Prostate gland (tissue), 2 donors: ENCODE data around the gene XXYLT1. TPM values are rescaled to one million over a fixed set of nuclear protein-coding genes. Genes with fewer than 3 reads are reported as not detected.
"Not testable (repeated sequence)": the region's sequence is repeated elsewhere in the genome, so short reads cannot be mapped to it uniquely, and the experiment has no call there.

ENCODE experiments used
- DNase-seq: peaks from one replicate; pipeline ENCODE4 v3.0.0-alpha.2; 2019; ENCODE audit warnings: low spot score
- H3K27ac ChIP-seq, 2 donors: fragments of 200-600 bp; sonication (generic); 2 replicates each; pipeline ENCODE4 v1.5.1; 2017 to 2019
- H3K27me3 ChIP-seq: fragments of 200-600 bp; sonication (generic); replicated peaks from 2 replicates; pipeline ENCODE4 v1.5.1; 2019; ENCODE audit not compliant: insufficient read depth
- H3K36me3 ChIP-seq, 2 donors: fragments of 200-600 bp; sonication (generic); 1 replicate in 1 of 2; 2 replicates in 1 of 2; pipeline versions ENCODE4 v1.5.1 to v1.8.1; 2017 to 2019
- H3K4me1 ChIP-seq: fragments of 200-600 bp; sonication (generic); replicated peaks from 2 replicates; pipeline ENCODE4 v1.5.1; 2019
- H3K4me3 ChIP-seq, 2 donors: fragments of 200-600 bp; sonication (generic); 2 replicates each; pipeline ENCODE4 v1.5.1; 2017 to 2019
- H3K9me3 ChIP-seq: fragments of 200-600 bp; sonication (generic); 2 replicates; pipeline ENCODE4 v1.5.1; 2017
- CTCF ChIP-seq, 4 experiments: fragments of 200-600 bp in 2 of 4; fragments of 450-650 bp in 2 of 4; sonication (generic) in 2 of 4; IDR thresholded peaks; 1 replicate in 3 of 4; 2 replicates in 1 of 4; pipeline ENCODE4 v1.5.1; 2016 to 2019; ENCODE audit warnings: antibody characterized with exemption in 4 of 4, mild to moderate bottlenecking in 2 of 4, moderate library complexity in 2 of 4
- POLR2A ChIP-seq: fragments of 450-650 bp; IDR thresholded peaks from one replicate; pipeline ENCODE4 v1.6.1; 2016; ENCODE audit warnings: antibody characterized with exemption, mild to moderate bottlenecking
- POLR2AphosphoS5 ChIP-seq: sonication (generic); formaldehyde crosslinking; IDR thresholded peaks from one replicate; pipeline ENCODE4 v1.6.1; 2017; ENCODE audit warnings: antibody characterized with exemption
- whole genome bisulfite sequencing: methylation state at CpG from one replicate; pipeline ENCODE4 v1.1.5; 2018; 5-methylcytosine and 5-hydroxymethylcytosine counted together
- intact Hi-C: fragments of 100-400 bp; cut with DNase I; formaldehyde crosslinking; loops from one replicate; pipeline ENCODE4 v1.14.2; 2022
- total RNA-seq, 2 donors: library from RNA; depleted of rRNA; stranded (reverse); fragments of >200 nt; gene quantifications; one replicate each; pipeline ENCODE4 v1.1.0, GENCODE V29; 2016

Gene XXYLT1
- total RNA-seq, 2 donors from 2014 or later = 14.9 to 22.7 TPM

- TF ChIP-seq CTCF (IDR thresholded peaks at IDR 0.05) (no peak), POLR2A (no peak), POLR2AphosphoS5 (no peak)
- Histone ChIP-seq H3K4me3 (no peak overlapping the region), H3K27ac (no peak overlapping the region), H3K9me3 (no peaks in the 10 kb centered on the region), H3K4me1 (no peaks in the 10 kb centered on the region), H3K36me3 (no peaks in the 10 kb centered on the region), H3K27me3 (no peaks in the 10 kb centered on the region)
- intact Hi-C loops = no loop called here
- WGBS = 94% methylated on average over 3 of the region's 3 CpGs
- DNase-seq = no peak
Observed at GRCh38 chr3:195302431-195302830, 31.5 kb upstream of the XXYLT1 start.

- H3K9me3 ChIP-seq = no peaks in the 10 kb centered on the region
- H3K4me3 ChIP-seq = no peak overlapping the region
- no peak for DNase-seq
- no peaks in the 10 kb centered on the region for H3K36me3 ChIP-seq
- H3K4me1 ChIP-seq = no peaks in the 10 kb centered on the region
- no peaks in the 10 kb centered on the region for H3K27me3 ChIP-seq
- no peak overlapping the region for H3K27ac ChIP-seq
- no peak for TF ChIP-seq POLR2AphosphoS5
- no peak for TF ChIP-seq POLR2A
- no peak for TF ChIP-seq CTCF (IDR thresholded peaks at IDR 0.05)
- intact Hi-C loops = no loop called here
Observed at GRCh38 chr3:195297446-195297845, 26.5 kb upstream of the XXYLT1 start.

GRCh38 chr3:195296662-195297061, 25.7 kb upstream of the XXYLT1 start:
- 95% methylated on average over 1 of the region's 1 CpG for WGBS
- no peaks in the 10 kb centered on the region for H3K4me1 ChIP-seq
- H3K27me3 ChIP-seq = no peaks in the 10 kb centered on the region
- H3K4me3 ChIP-seq = no peak overlapping the region
- DNase-seq = no peak
- H3K27ac ChIP-seq = no peak overlapping the region
- no peaks in the 10 kb centered on the region for H3K36me3 ChIP-seq
- H3K9me3 ChIP-seq = no peaks in the 10 kb centered on the region
- TF ChIP-seq POLR2A = no peak
- TF ChIP-seq POLR2AphosphoS5 = no peak
- TF ChIP-seq CTCF (IDR thresholded peaks at IDR 0.05) = no peak
- intact Hi-C loops = no loop called here

- no peaks in the 10 kb centered on the region for H3K36me3 ChIP-seq
- intact Hi-C loops = no loop called here
- TF ChIP-seq CTCF (IDR thresholded peaks at IDR 0.05) = no peak
- TF ChIP-seq POLR2AphosphoS5 = no peak
- DNase-seq = no peak
- H3K4me1 ChIP-seq = no peaks in the 10 kb centered on the region
- H3K4me3 ChIP-seq = no peak overlapping the region
- H3K27me3 ChIP-seq = no peaks in the 10 kb centered on the region
- H3K27ac ChIP-seq = no peak overlapping the region
- H3K9me3 ChIP-seq = no peaks in the 10 kb centered on the region
- 92% methylated on average over 1 of the region's 1 CpG for WGBS
Observed at GRCh38 chr3:195291121-195291520, 20.2 kb upstream of the XXYLT1 start.

GRCh38 chr3:195290643-195291042, 19.7 kb upstream of the XXYLT1 start:
- H3K4me1 ChIP-seq, H3K36me3 ChIP-seq, H3K9me3 ChIP-seq, DNase-seq, H3K27me3 ChIP-seq, intact Hi-C loops, H3K4me3 ChIP-seq, H3K27ac ChIP-seq: not testable (repeated sequence)
- WGBS = 100% methylated on average over 5 of the region's 5 CpGs
